GM19043 (cell line): ENCODE data around the gene SETD9.
A peak's percentile ranks its signal among the peaks of the same experiment; 100 is the strongest.

Experiments
- ATAC-seq: cut with Tn5 transposase; IDR thresholded peaks from one replicate; pipeline ENCODE4 v1.9.1; 2021; ENCODE audit warnings: low read depth; ENCODE audit not compliant: unreplicated experiment

The SETD9 gene

GRCh38 chr5:56922922-56923321, 13.5 kb downstream of the SETD9 start:
- no peak for ATAC-seq

DNA sequence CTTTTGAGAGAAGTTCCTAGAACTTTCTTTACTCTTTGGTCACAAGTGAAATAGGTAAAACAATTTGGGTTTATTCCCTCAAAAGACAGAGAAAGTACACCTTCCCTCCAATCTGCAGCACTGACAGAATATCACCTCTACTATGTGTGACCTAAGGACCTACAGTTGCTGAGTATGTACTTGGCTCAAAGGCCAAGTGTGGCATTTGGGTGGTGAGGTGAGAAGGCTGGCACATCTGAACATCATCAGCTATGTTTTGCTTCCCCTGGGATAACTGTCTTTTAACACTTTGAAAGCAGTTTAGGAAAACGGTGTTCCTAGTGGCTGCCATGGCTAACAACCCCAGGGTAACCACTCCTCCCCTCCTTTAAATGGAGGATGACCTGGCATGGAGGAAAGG, 24.9 kb downstream of the SETD9 start:
- ATAC-seq = no peak

DNA sequence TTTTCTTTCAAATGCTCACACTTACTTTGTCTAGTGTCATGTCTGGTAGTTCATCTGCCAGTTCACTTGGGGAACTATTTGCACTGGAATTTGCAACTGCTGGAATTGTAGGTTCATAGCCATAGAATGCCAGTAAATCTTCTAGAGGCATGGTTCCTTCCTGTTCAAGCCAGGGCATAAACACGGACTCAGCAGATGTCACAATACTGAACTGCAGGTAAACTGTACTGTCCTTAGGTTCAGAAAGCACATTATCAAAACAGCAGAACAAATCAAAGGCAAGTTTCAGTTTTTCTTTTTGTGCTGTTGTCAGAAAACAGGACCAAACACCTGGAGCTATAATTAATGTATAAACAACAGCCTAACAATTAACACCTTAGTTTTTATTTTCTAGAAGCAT, 29.5 kb downstream of the SETD9 start:
- no peak for ATAC-seq

GRCh38 chr5:56941981-56942380, 32.6 kb downstream of the SETD9 start:
- ATAC-seq = no peak

DNA sequence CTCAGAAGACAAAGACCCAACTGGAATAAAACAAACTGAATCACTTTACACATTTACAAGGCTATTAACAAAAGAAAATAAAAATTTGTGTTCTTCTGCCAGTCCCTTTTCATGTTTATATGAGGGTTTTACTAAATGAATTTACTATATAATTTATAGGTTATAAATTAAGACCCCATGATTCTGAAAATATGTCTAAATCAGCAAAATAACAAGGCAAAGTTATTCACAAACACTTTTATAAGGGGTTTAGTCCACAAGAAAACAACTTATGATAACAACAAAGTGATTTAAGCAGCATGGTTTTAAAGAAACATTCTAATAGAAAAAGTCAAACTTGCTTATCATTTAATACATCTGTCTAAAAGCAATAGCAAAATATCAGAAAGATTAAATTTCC, 37.7 kb downstream of the SETD9 start:
- no peak for ATAC-seq

GRCh38 chr5:56950626-56951125, 41.3 kb downstream of the SETD9 start:
- ATAC-seq = peak; percentile 48

DNA sequence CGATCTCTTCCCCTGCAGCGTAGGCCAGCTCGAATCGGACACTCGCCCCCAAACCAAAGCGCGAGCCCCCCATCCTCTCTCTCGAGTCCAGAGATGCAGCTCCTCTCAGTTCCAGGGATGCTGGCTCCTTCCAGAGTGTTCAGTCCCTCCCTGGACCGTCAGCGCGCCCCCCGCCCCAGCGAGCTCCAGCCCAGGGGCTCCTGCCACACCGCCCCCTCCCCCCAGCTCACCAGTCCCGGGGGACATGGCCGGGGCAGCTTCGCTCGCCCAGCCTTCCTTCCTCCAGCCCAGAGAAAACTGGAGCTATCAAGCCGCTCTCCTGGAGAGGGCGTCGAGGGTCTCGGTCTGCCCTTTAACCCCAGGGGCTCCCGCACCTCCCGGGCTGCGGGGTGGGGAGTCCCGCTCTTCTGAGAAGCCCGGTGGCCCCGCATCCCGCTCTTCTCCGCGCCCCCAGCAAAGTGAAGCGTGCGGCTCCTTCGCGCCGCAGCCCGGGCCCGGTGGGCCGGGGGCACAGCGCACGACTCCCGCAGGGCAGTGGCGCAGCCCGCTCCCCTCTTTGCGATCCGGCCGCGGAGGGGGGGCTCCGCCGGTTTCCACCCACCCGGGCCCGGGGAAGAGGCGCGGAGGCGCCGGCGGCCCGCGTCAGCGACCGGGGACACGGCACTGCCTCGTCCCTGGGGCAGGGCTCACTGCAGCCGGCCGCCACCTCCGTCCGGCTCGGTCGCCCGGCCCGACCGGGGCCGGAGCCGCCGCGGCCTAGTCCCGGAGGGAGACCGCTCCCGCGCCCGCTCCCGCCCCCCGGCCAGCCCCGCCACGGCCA, 41.9 kb downstream of the SETD9 start:
- ATAC-seq = peak; percentile 27

DNA sequence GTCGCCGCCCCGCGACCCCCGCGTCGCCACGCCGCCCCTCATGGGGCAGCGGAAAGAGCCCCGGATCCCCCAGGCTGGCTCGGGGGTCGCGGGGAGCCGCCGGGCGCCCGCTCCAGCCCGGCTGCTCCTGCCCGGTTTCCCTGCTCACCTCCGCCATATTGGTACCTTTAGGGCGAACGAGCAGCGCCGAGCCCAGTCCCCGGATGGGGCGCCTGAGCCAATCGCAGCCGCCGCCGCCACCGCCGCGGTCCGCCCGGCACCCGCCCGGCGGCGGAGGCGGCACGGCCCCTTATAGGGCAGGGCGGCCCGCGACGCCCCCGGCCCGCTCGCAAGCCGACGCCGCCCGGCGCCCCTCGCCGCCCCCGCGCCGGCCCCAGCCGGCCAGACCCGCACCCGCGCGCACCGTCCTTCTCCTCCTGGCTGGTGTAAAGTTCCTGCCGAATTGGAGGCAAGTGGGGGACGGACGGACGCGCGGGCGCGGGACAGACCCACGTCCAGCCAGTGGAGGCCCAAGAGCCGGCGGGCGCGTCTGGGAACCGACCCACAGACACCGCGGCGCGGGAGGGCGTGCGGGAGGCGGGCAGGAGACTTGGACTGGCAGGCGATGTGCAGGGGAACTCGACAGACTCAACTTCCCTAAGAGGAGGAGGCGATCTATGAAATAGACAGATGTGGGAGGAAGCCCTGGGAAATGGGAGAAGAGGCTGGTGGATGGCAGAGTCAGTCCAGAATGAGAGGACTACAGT, 42.7 kb downstream of the SETD9 start, which contains the start of gene MIER3:
Gene MIER3, minus strand, starts transcription at position 178 of the 746 bp plus-strand sequence. Its CDS starts 21 bp downstream, at position 157.
- peak; percentile 84 for ATAC-seq

- no peak for ATAC-seq
Measured at GRCh38 chr5:56954262-56954661, 44.9 kb downstream of the SETD9 start.

DNA sequence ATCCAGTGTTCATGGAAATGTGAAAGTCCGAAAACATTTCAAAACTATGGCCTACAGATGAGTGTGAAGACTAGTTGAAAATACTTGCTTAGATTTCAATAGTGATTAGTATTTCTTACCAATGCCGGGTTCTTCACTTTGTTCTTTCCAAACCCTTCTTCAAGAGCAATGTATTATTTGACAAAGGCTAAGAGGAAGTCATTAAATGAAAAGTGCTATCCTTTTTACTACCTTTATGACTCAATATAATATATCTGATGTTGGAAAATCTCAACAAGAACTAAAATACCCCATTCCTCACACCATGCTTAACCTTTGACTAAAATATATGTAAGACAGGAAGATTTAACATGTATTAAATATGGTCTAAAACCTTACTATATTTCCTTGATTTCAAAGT, 49.2 kb downstream of the SETD9 start:
- no peak for ATAC-seq

GRCh38 chr5:56959326-56959725, 49.9 kb downstream of the SETD9 start:
- ATAC-seq = no peak

- ATAC-seq = no peak
Measured at GRCh38 chr5:56961746-56962145, 52.4 kb downstream of the SETD9 start.

- ATAC-seq = no peak
Measured at GRCh38 chr5:56962286-56962685, 52.9 kb downstream of the SETD9 start.

GRCh38 chr5:56963246-56963645, 53.9 kb downstream of the SETD9 start:
- no peak for ATAC-seq

DNA sequence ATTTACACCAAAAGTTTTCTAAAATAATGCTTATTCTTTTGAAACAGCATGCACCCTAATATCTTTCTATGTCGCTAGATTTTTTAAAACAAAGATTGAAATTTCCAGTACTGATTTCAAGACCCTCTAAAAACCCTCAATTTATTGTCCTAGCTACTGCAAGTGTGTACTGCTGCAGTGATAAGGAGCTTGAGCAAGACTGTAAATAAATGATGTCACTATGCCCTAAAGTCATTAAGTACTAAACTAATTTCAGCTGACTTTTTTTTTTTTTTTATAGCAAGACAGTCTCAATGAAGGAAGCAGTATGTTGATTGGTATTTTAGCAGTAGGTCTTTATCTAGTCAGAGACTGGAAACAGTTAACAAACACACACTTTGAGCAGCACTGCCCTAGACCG, 54.8 kb downstream of the SETD9 start:
- ATAC-seq = no peak
